H1 (cell line): ENCODE measurements around the gene GTSE1. TPM values are rescaled to one million over a fixed set of nuclear protein-coding genes. Genes with fewer than 3 reads are reported as not detected.

ENCODE experiments used
- CTCF ChIA-PET: fragments of 300-600 bp; sonication (Branson Sonifier 250); formaldehyde crosslinking; loops from one replicate; lab custom pipeline; 2021; ENCODE audit not compliant: partially characterized antibody; lab: Charles Lee
- POLR2A ChIA-PET: fragments of 300-600 bp; sonication (Branson Sonifier 250); formaldehyde crosslinking; loops from one replicate; lab custom pipeline; 2021; ENCODE audit warnings: inconsistent platforms; ENCODE audit not compliant: partially characterized antibody; lab: Charles Lee
- DNase-seq, 2 experiments: peaks; one replicate each; pipeline versions ENCODE4 v3.0.0 to v3.0.0-alpha.2; 2010 to 2022; ENCODE audit warnings: low spot score in 2 of 2, low read depth in 1 of 2, mixed read lengths in 1 of 2
- FAIRE-seq: peaks from 2 replicates; lab custom pipeline; 2011; peaks lifted over from hg19 to GRCh38; lab: Jason Lieb, UNC
- H2AFZ ChIP-seq: 2 replicates; pipeline ENCODE4 v1.8.1; 2012; ENCODE audit warnings: low read length, inconsistent platforms
- H2AK5ac ChIP-seq: 2 replicates; pipeline ENCODE4 v1.6.1; 2013; ENCODE audit warnings: low read depth, low read length
- H2BK120ac ChIP-seq: replicated peaks from 2 replicates; pipeline ENCODE3; 2013; ENCODE audit warnings: low read depth, low read length, inconsistent platforms
- H2BK12ac ChIP-seq: 2 replicates; pipeline ENCODE4 v1.6.1; 2013; ENCODE audit warnings: low read depth, low read length
- H2BK15ac ChIP-seq: 2 replicates; pipeline ENCODE4 v1.6.1; 2013; ENCODE audit warnings: low read length
- H2BK20ac ChIP-seq: 2 replicates; pipeline ENCODE4 v1.6.1; 2013; ENCODE audit warnings: low read length
- H2BK5ac ChIP-seq: 2 replicates; pipeline ENCODE4 v1.6.1; 2013; ENCODE audit warnings: low read depth, low read length
- H3K14ac ChIP-seq: 2 replicates; pipeline ENCODE4 v1.6.1; 2013; ENCODE audit warnings: inconsistent platforms; ENCODE audit not compliant: insufficient read length
- H3K18ac ChIP-seq: 2 replicates; pipeline ENCODE4 v1.6.1; 2013; ENCODE audit warnings: low read length; ENCODE audit errors: extremely low read depth
- H3K23ac ChIP-seq: 2 replicates; pipeline ENCODE4 v1.6.1; 2013; ENCODE audit warnings: inconsistent platforms; ENCODE audit not compliant: insufficient read length
- H3K23me2 ChIP-seq: 2 replicates; pipeline ENCODE4 v1.6.1; 2013; ENCODE audit warnings: low read depth, low read length
- H3K27ac ChIP-seq: 2 replicates; pipeline ENCODE4 v1.6.1; 2011; ENCODE audit warnings: low read depth, low read length, inconsistent platforms
- H3K27me3 ChIP-seq, 4 experiments: replicated peaks in 1 of 4; 1 replicate in 1 of 4; 2 replicates in 3 of 4; pipeline versions ENCODE4 v1.6.1 to v1.8.1; 2011 to 2013; ENCODE audit warnings: low read length in 3 of 4, mild to moderate bottlenecking in 3 of 4, inconsistent platforms in 2 of 4, mixed read lengths in 2 of 4, moderate library complexity in 1 of 4; ENCODE audit not compliant: control insufficient read depth in 3 of 4, insufficient read depth in 3 of 4; ENCODE audit errors: extremely low read depth in 1 of 4
- H3K36me3 ChIP-seq, 4 experiments: 2 replicates each; pipeline versions ENCODE4 v1.6.1 to v1.8.1; 2011 to 2013; ENCODE audit warnings: mild to moderate bottlenecking in 4 of 4, low read length in 3 of 4, moderate library complexity in 2 of 4, control low read depth in 1 of 4, inconsistent platforms in 1 of 4; ENCODE audit not compliant: insufficient read depth in 4 of 4, control insufficient read depth in 2 of 4
- H3K4ac ChIP-seq: replicated peaks from 2 replicates; pipeline ENCODE3; 2013; ENCODE audit warnings: low read length, low read depth, mixed read lengths, inconsistent platforms; ENCODE audit not compliant: insufficient read length
- H3K4me1 ChIP-seq, 4 experiments: replicated peaks in 1 of 4; 1 replicate in 1 of 4; 2 replicates in 3 of 4; pipeline versions ENCODE4 v1.6.1 to v1.8.1; 2011 to 2013; ENCODE audit warnings: low read length in 3 of 4, inconsistent platforms in 2 of 4, mixed read lengths in 1 of 4; ENCODE audit not compliant: insufficient read depth in 4 of 4, control insufficient read depth in 3 of 4
- H3K4me2 ChIP-seq, 2 experiments: 2 replicates each; pipeline versions ENCODE4 v1.6.1 to v1.8.1; 2011 to 2013; ENCODE audit warnings: low read depth in 2 of 2, low read length in 2 of 2, control low read depth in 1 of 2, inconsistent platforms in 1 of 2, mild to moderate bottlenecking in 1 of 2; ENCODE audit not compliant: insufficient read depth in 1 of 2
- H3K4me3 ChIP-seq, 4 experiments: fragments of 200-600, 300-600 bp in 1 of 4; sonication (generic), shearing (Covaris generic), sonication (Bioruptor Twin) in 1 of 4; 2 replicates each; pipeline versions ENCODE4 v1.5.1 to v1.8.1; 2011 to 2016; ENCODE audit warnings: low read length in 4 of 4, low read depth in 3 of 4, control low read depth in 2 of 4, inconsistent platforms in 2 of 4, mild to moderate bottlenecking in 2 of 4, mixed read lengths in 1 of 4, moderate library complexity in 1 of 4; ENCODE audit not compliant: insufficient read depth in 2 of 4; ENCODE audit errors: extremely low read depth in 1 of 4
- H3K56ac ChIP-seq: replicated peaks from 2 replicates; pipeline ENCODE3; 2013; ENCODE audit warnings: low read depth, mild to moderate bottlenecking, mixed read lengths, low read length, inconsistent platforms; ENCODE audit not compliant: insufficient read length
- H3K79me1 ChIP-seq: 2 replicates; pipeline ENCODE4 v1.6.1; 2013; ENCODE audit warnings: low read depth, low read length, control low read depth
- H3K79me2 ChIP-seq, 2 experiments: 2 replicates each; pipeline versions ENCODE4 v1.6.1 to v1.8.1; 2012 to 2013; ENCODE audit warnings: low read length in 2 of 2, mild to moderate bottlenecking in 2 of 2, inconsistent platforms in 1 of 2; ENCODE audit not compliant: insufficient read depth in 2 of 2, control insufficient read depth in 1 of 2
- H3K9ac ChIP-seq, 4 experiments: replicated peaks in 1 of 4; 1 replicate in 1 of 4; 2 replicates in 3 of 4; pipeline versions ENCODE4 v1.6.1 to v1.8.1; 2011 to 2013; ENCODE audit warnings: low read depth in 3 of 4, low read length in 3 of 4, control low read depth in 2 of 4, mild to moderate bottlenecking in 2 of 4, moderate library complexity in 2 of 4, inconsistent platforms in 1 of 4; ENCODE audit errors: extremely low read depth in 1 of 4
- H3K9me3 ChIP-seq, 2 experiments: 2 replicates each; pipeline versions ENCODE4 v1.6.1 to v1.8.1; 2012 to 2013; ENCODE audit warnings: mild to moderate bottlenecking in 2 of 2, moderate library complexity in 2 of 2, control low read depth in 1 of 2, inconsistent platforms in 1 of 2, low read depth in 1 of 2, low read length in 1 of 2, mixed read lengths in 1 of 2; ENCODE audit not compliant: insufficient read depth in 2 of 2
- H4K20me1 ChIP-seq, 2 experiments: replicated peaks in 1 of 2; 2 replicates each; pipeline versions ENCODE3 to v1.8.1; 2011 to 2013; ENCODE audit warnings: inconsistent platforms in 2 of 2, low read length in 2 of 2, mild to moderate bottlenecking in 1 of 2; ENCODE audit not compliant: insufficient read depth in 2 of 2, control insufficient read depth in 1 of 2
- H4K5ac ChIP-seq: 2 replicates; pipeline ENCODE4 v1.6.1; 2013; ENCODE audit warnings: low read length, low read depth, mixed read lengths, inconsistent platforms; ENCODE audit not compliant: insufficient read length
- H4K8ac ChIP-seq: 2 replicates; pipeline ENCODE4 v1.8.0; 2013; ENCODE audit warnings: mild to moderate bottlenecking, moderate library complexity, low read length, inconsistent platforms; ENCODE audit not compliant: insufficient read depth; ENCODE audit errors: extremely low read depth
- H4K91ac ChIP-seq: replicated peaks from 2 replicates; pipeline ENCODE3; 2013; ENCODE audit warnings: low read length, mixed read lengths, inconsistent platforms; ENCODE audit not compliant: insufficient read length
- CBX8 ChIP-seq: fragments of 300-800, 300-1000 bp; sonication (generic); IDR thresholded peaks from 2 replicates; pipeline ENCODE4 v1.7.1; 2016; ENCODE audit warnings: low read depth, low read length, borderline replicate concordance
- CREB1 ChIP-seq: IDR thresholded peaks from 2 replicates; pipeline ENCODE4 v1.6.1; 2012; ENCODE audit warnings: inconsistent platforms
- EP300 ChIP-seq, 2 experiments: IDR thresholded peaks; 1 replicate in 1 of 2; 2 replicates in 1 of 2; pipeline ENCODE4 v1.6.1; 2011 to 2012; ENCODE audit warnings: low read depth in 2 of 2, low read length in 2 of 2, mild to moderate bottlenecking in 2 of 2, borderline replicate concordance in 1 of 2, inconsistent platforms in 1 of 2, moderate library complexity in 1 of 2
- HDAC2 ChIP-seq, 2 experiments: fragments of 300-600 bp in 1 of 2; sonication (generic) in 1 of 2; IDR thresholded peaks; 2 replicates each; pipeline ENCODE4 v1.6.1; 2011 to 2012; ENCODE audit warnings: low read depth in 2 of 2, low read length in 2 of 2, mild to moderate bottlenecking in 2 of 2, moderate library complexity in 2 of 2, borderline replicate concordance in 1 of 2, inconsistent platforms in 1 of 2
- RNF2 ChIP-seq: fragments of 200-900, 300-1000 bp; sonication (generic); IDR thresholded peaks from 2 replicates; pipeline ENCODE4 v1.7.1; 2016; ENCODE audit warnings: borderline replicate concordance, low read depth, mild to moderate bottlenecking, antibody characterized with exemption, low read length; ENCODE audit not compliant: poor library complexity, severe bottlenecking; ENCODE audit errors: missing control alignments
- SAP30 ChIP-seq: fragments of 300-600 bp; sonication (generic); IDR thresholded peaks from 2 replicates; pipeline ENCODE4 v1.7.1; 2012; ENCODE audit warnings: low read length, moderate library complexity, mild to moderate bottlenecking, inconsistent platforms; ENCODE audit not compliant: insufficient read depth, insufficient replicate concordance
- SIRT6 ChIP-seq: IDR thresholded peaks from one replicate; pipeline ENCODE4 v1.7.1; 2012; ENCODE audit warnings: low read length, inconsistent platforms
- WGBS, 2 experiments: shearing (Covaris generic) in 1 of 2; methylation state at CpG; one replicate each; pipeline versions ENCODE4 v1.1.6 to v1.1.7; 2013 to 2015; ENCODE audit warnings: low lambda C conversion rate in 2 of 2, mixed read lengths in 2 of 2, inconsistent platforms in 1 of 2, low coverage in 1 of 2, missing lambda C conversion rate in 1 of 2; ENCODE audit not compliant: insufficient replicate concordance in 2 of 2, insufficient coverage in 1 of 2, insufficient read length in 1 of 2; ENCODE audit errors: extremely low coverage in 1 of 2, missing lambda C conversion rate in 1 of 2; 5-methylcytosine and 5-hydroxymethylcytosine counted together
- polyA plus RNA-seq, 7 experiments: library from polyadenylated mRNA; depleted of rRNA in 3 of 7; stranded (reverse) in 5 of 7; unstranded in 2 of 7; fragments of >200 nt in 5 of 7; fragments of 200-250 nt in 2 of 7; gene quantifications; 1 replicate in 5 of 7; 2 replicates in 1 of 7; 4 replicates in 1 of 7; pipeline versions ENCODE4 v1.2.1 to v1.2.3, GENCODE V29; 2011 to 2013; ENCODE audit warnings: missing spikeins in 2 of 7, mixed read lengths in 2 of 7
- total RNA-seq: library from RNA; stranded (reverse); fragmentation: NEBNext Ultra II Directional; extraction: Animal tissue kit (Norgen Biotek cat#: 25700); gene quantifications from 2 replicates; pipeline ENCODE4 v1.2.1, GENCODE V29; 2021

GTSE1 gene
- total and polyA plus RNA-seq, 2 of the 8 experiments (the other 6 are each of a cell fraction or from before 2014, with no cell fraction given): 17.5 to 38.6 TPM

- no peak for DNase-seq
- H3K56ac ChIP-seq: no peak overlapping the region
- TF ChIP-seq SIRT6 (no peak), EP300 (IDR thresholded peaks at IDR 0.05; ENCODE audit: borderline replicate concordance in 1 of 2, low read depth in 2 of 2, low read length in 2 of 2) (no peak), CREB1 (no peak), HDAC2 (IDR thresholded peaks at IDR 0.05; ENCODE audit: borderline replicate concordance in 1 of 2, low read depth in 2 of 2, low read length in 2 of 2) (no peak), CBX8 (no peak), SAP30 (no peak), RNF2 (no peak)
These were observed 78.2 kb downstream of the GTSE1 start for GRCh38 chr22:46374663-46375474.

More at GRCh38 chr22:46374663-46375474, 78.2 kb downstream of the GTSE1 start:
- H2BK120ac ChIP-seq: no peak overlapping the region
- no peak overlapping the region for H3K9ac ChIP-seq
- no peak overlapping the region for H3K18ac ChIP-seq
- WGBS, 2 experiments: 88% methylated on average over 35 of the region's 38 CpGs; no CpG with 5 or more reads in 1 of the 2 experiments
- no peak overlapping the region for H3K4me3 ChIP-seq
- no peak overlapping the region for H4K91ac ChIP-seq
- ChIA-PET CTCF (interaction anchor here (0.6 to 2.9 kb wide), 4 partner anchors 8 to 168 kb away, joined by 3 to 16 read pairs (median 4); no protein-coding TSS in a partner anchor), POLR2A (no interaction called here)
- no peak overlapping the region; the same call in 1 of the 2 replicates for H2BK5ac ChIP-seq
- H2BK12ac ChIP-seq: 0 out of 2 replicates have a peak overlapping the region, but pooled peaks have one; percentile 60
- H3K4me2 ChIP-seq: no peak overlapping the region
- no peaks in the 10 kb centered on the region; the same call in 1 of the 2 replicates for H3K79me1 ChIP-seq
- H3K23me2 ChIP-seq: peaks cover 9% of the 10 kb centered on the region; the same call in 1 of the 2 replicates
- H4K8ac ChIP-seq: peak overlapping the region; percentile 94
- no peak overlapping the region for H2AFZ ChIP-seq
- H4K5ac ChIP-seq: no peak overlapping the region
- H2BK15ac ChIP-seq: no peak overlapping the region
- peaks cover 0 to 26% (median 23%) of the 10 kb centered on the region in 4 experiments; a peak in 6 of 7 replicates for H3K4me1 ChIP-seq
- H3K27me3 ChIP-seq: no peaks in the 10 kb centered on the region
- FAIRE-seq: no peak
- H3K4ac ChIP-seq: no peak overlapping the region
- H2BK20ac ChIP-seq: no peak overlapping the region
- H3K27ac ChIP-seq: no peak overlapping the region
- no peaks in the 10 kb centered on the region for H3K9me3 ChIP-seq
- peaks cover 0 to 6% (median 1%) of the 10 kb centered on the region in 4 experiments; a peak in 4 of 8 replicates for H3K36me3 ChIP-seq
- no peak overlapping the region for H3K23ac ChIP-seq
- no peaks in the 10 kb centered on the region for H3K79me2 ChIP-seq
- peaks cover 0 to 11% of the 10 kb centered on the region in 2 experiments for H4K20me1 ChIP-seq
- 0 out of 2 replicates have a peak overlapping the region, but pooled peaks have one; percentile 24 for H2AK5ac ChIP-seq
- H3K14ac ChIP-seq: no peak overlapping the region
